Panc1 (cell line): ENCODE measurements around the gene TRAPPC5. TPM values are rescaled to one million over a fixed set of nuclear protein-coding genes. Genes with fewer than 3 reads are reported as not detected.

Experiments
- ATAC-seq: fragments of 200-7000 bp; cut with Tn5 transposase; 2 replicates; pipeline ENCODE4 v1.9.1; 2020; ENCODE audit warnings: mild to moderate bottlenecking, moderate library complexity
- BruUV-seq: library from RNA; stranded (reverse); fragments of 400-500 nt; replicated peaks from 2 replicates; lab custom pipeline; 2021; lab: Mats Ljungman, UMichigan
- CTCF ChIA-PET: fragments of 300-600 bp; sonication (Branson Sonifier 250); formaldehyde crosslinking; loops from one replicate; lab custom pipeline; 2022; ENCODE audit warnings: antibody characterized with exemption; lab: Charles Lee
- POLR2A ChIA-PET: fragments of 300-600 bp; sonication (Branson Sonifier 250); formaldehyde crosslinking; loops from one replicate; lab custom pipeline; 2022; ENCODE audit warnings: antibody characterized with exemption; lab: Charles Lee
- DNase-seq: peaks from one replicate; pipeline ENCODE4 v3.0.0-alpha.2; 2010; ENCODE audit warnings: low read depth, low spot score
- H3K27ac ChIP-seq: 2 replicates; pipeline ENCODE4 v1.5.1; 2011; ENCODE audit warnings: mild to moderate bottlenecking, low read length, inconsistent platforms
- H3K27me3 ChIP-seq: fragments of 200-500 bp; sonication (Bioruptor generic); 2 replicates; pipeline ENCODE4 v1.6.0; 2014; ENCODE audit warnings: low read length, inconsistent platforms; ENCODE audit not compliant: control insufficient read depth, insufficient read depth
- H3K36me3 ChIP-seq: fragments of 200-500 bp; sonication (Bioruptor generic); 2 replicates; pipeline ENCODE4 v1.5.1; 2014; ENCODE audit warnings: inconsistent platforms, mild to moderate bottlenecking, low read length, moderate library complexity; ENCODE audit not compliant: control insufficient read depth, insufficient read depth
- H3K4me1 ChIP-seq: 2 replicates; pipeline ENCODE4 v1.5.1; 2011; ENCODE audit warnings: inconsistent platforms, mild to moderate bottlenecking, low read length, moderate library complexity; ENCODE audit not compliant: control insufficient read depth, insufficient read depth
- H3K4me3 ChIP-seq, 2 experiments: 2 replicates each; pipeline ENCODE4 v1.5.1; 2011 to 2012; ENCODE audit warnings: low read depth in 2 of 2, low read length in 2 of 2, mild to moderate bottlenecking in 2 of 2, inconsistent platforms in 1 of 2, moderate library complexity in 1 of 2
- H3K9me3 ChIP-seq: fragments of 200-500 bp; sonication (Bioruptor generic); 2 replicates; pipeline ENCODE4 v1.5.1; 2014; ENCODE audit warnings: low read depth, mild to moderate bottlenecking, inconsistent platforms, low read length, moderate library complexity; ENCODE audit not compliant: control insufficient read depth, insufficient read depth
- CTCF ChIP-seq: fragments of 450-650 bp; IDR thresholded peaks from 2 replicates; pipeline ENCODE4 v1.5.1; 2017; ENCODE audit warnings: mild to moderate bottlenecking
- POLR2AphosphoS5 ChIP-seq: IDR thresholded peaks from 2 replicates; pipeline ENCODE4 v1.6.1; 2012; ENCODE audit warnings: mild to moderate bottlenecking, low read depth, low read length, moderate library complexity
- REST ChIP-seq, 2 experiments: IDR thresholded peaks; 2 replicates each; pipeline ENCODE4 v1.6.1; 2011 to 2012; ENCODE audit warnings: low read depth in 2 of 2, control low read depth in 1 of 2, low read length in 1 of 2, mild to moderate bottlenecking in 1 of 2, moderate library complexity in 1 of 2; ENCODE audit not compliant: insufficient read depth in 1 of 2
- SIN3A ChIP-seq: IDR thresholded peaks from 2 replicates; pipeline ENCODE4 v1.6.1; 2012; ENCODE audit warnings: low read depth, mild to moderate bottlenecking, low read length, moderate library complexity, borderline replicate concordance; ENCODE audit not compliant: insufficient read depth
- TCF7L2 ChIP-seq: IDR thresholded peaks from 2 replicates; pipeline ENCODE4 v1.6.1; 2011; ENCODE audit warnings: mild to moderate bottlenecking, low read depth, low read length, inconsistent platforms
- in situ Hi-C: cut with HindIII; loops from 2 replicates; pipeline ENCODE4 v1.10.0; 2016; ENCODE audit warnings: low sequenced_read_pairs, low pct_unique_long_range_greater_than_20kb
- intact Hi-C: fragments of 100-400 bp; cut with micrococcal nuclease; formaldehyde crosslinking; loops from one replicate; pipeline ENCODE4 v1.10.0; 2022; ENCODE audit not compliant: unreplicated experiment
- total RNA-seq: library from RNA; stranded (reverse); gene quantifications from one replicate; pipeline ENCODE4 v1.2.1, GENCODE V29; 2021; ENCODE audit not compliant: unreplicated experiment

TRAPPC5 gene
- total RNA-seq, 1 experiment from 2014 or later: 101 TPM

GRCh38 chr19:7710616-7711015, 30.0 kb downstream of the TRAPPC5 start:
- no peak for TF ChIP-seq CTCF
- TF ChIP-seq REST (IDR thresholded peaks at IDR 0.05; ENCODE audit: insufficient read depth in 1 of 2, low read depth in 2 of 2, low read length in 1 of 2): no peak
- no peak for TF ChIP-seq SIN3A
- no peak for TF ChIP-seq POLR2AphosphoS5
- TF ChIP-seq TCF7L2: no peak

GRCh38 chr19:7715671-7716070, 35.0 kb downstream of the TRAPPC5 start:
- CTCF ChIA-PET: no interaction called here
- H3K27ac ChIP-seq: no peak overlapping the region
- in situ Hi-C loops: no loop called here
- POLR2A ChIA-PET: no interaction called here
- H3K4me3 ChIP-seq: no peak overlapping the region
- no peak for TF ChIP-seq SIN3A
- TF ChIP-seq TCF7L2: no peak
- no peak for TF ChIP-seq REST (IDR thresholded peaks at IDR 0.05; ENCODE audit: insufficient read depth in 1 of 2, low read depth in 2 of 2, low read length in 1 of 2)
- TF ChIP-seq POLR2AphosphoS5: no peak
- TF ChIP-seq CTCF: no peak
- intact Hi-C loops: no loop called here
- ATAC-seq: no peak
- no TSS peak for BruUV-seq
- no peaks in the 10 kb centered on the region for H3K27me3 ChIP-seq
- DNase-seq: no peak
- H3K4me1 ChIP-seq: no peaks in the 10 kb centered on the region
- H3K36me3 ChIP-seq: no peaks in the 10 kb centered on the region
- no peaks in the 10 kb centered on the region for H3K9me3 ChIP-seq

More at GRCh38 chr19:7710616-7711015, 30.0 kb downstream of the TRAPPC5 start:
- CTCF ChIA-PET: no interaction called here
- BruUV-seq: no TSS peak
- ATAC-seq: no peak
- no peaks in the 10 kb centered on the region for H3K4me1 ChIP-seq
- intact Hi-C loops: no loop called here
- no peaks in the 10 kb centered on the region for H3K9me3 ChIP-seq
- H3K4me3 ChIP-seq: no peak overlapping the region
- POLR2A ChIA-PET: no interaction called here
- in situ Hi-C loops: no loop called here
- H3K27ac ChIP-seq: no peak overlapping the region
- no peaks in the 10 kb centered on the region for H3K27me3 ChIP-seq
- no peaks in the 10 kb centered on the region for H3K36me3 ChIP-seq
- DNase-seq: no peak
